HG02678 (cell line): Measurements from ENCODE around the gene TMSB15C.
"Not testable (repeated sequence)": the region's sequence is repeated elsewhere in the genome, so short reads cannot be mapped to it uniquely, and the experiment has no call there.

Experiments
- ATAC-seq: cut with Tn5 transposase; IDR thresholded peaks from one replicate; pipeline ENCODE4 v1.9.1; 2021; ENCODE audit warnings: mild to moderate bottlenecking, moderate library complexity; ENCODE audit not compliant: unreplicated experiment

Gene TMSB15C

GRCh38 chrX:104075778-104076445 is at the start of gene TMSB15C:
Gene TMSB15C (minus strand): TSS chrX:104076236.
- ATAC-seq, result peak; percentile 100

- no peak for ATAC-seq
These were observed 46.8 kb upstream of the TMSB15C start for GRCh38 chrX:104122829-104123228.

- no peak for ATAC-seq
These were observed 42.7 kb upstream of the TMSB15C start for GRCh38 chrX:104118765-104119164.

GRCh38 chrX:104117759-104118158 is 41.7 kb upstream of the TMSB15C start:
- no peak for ATAC-seq

GRCh38 chrX:104113222-104113965 is 37.4 kb upstream of the TMSB15C start:
- ATAC-seq, result peak; percentile 51

GRCh38 chrX:104112326-104112951 is 36.4 kb upstream of the TMSB15C start, which contains the start of gene ZCCHC18:
Gene ZCCHC18 (plus strand): TSS chrX:104112523. CDS start chrX:104114112, 1,589 bp downstream.
- peak; percentile 72 for ATAC-seq

- peak; percentile 50 for ATAC-seq
These were observed 34.6 kb upstream of the TMSB15C start for GRCh38 chrX:104110491-104111240.

- no peak for ATAC-seq
These were observed 32.9 kb upstream of the TMSB15C start for GRCh38 chrX:104108955-104109354.

GRCh38 chrX:104105330-104106262 is 29.6 kb upstream of the TMSB15C start:
- no peak for ATAC-seq

- ATAC-seq, result no peak
These were observed 28.6 kb upstream of the TMSB15C start for GRCh38 chrX:104104676-104105075.

GRCh38 chrX:104098919-104099318 is 22.9 kb upstream of the TMSB15C start:
- no peak for ATAC-seq

GRCh38 chrX:104098151-104098808 is 22.2 kb upstream of the TMSB15C start:
- peak; percentile 65 for ATAC-seq

GRCh38 chrX:104085919-104086318 is 9.9 kb upstream of the TMSB15C start:
- ATAC-seq, result no peak

GRCh38 chrX:104085477-104085876 is 9.4 kb upstream of the TMSB15C start:
- no peak for ATAC-seq

- ATAC-seq, result no peak
These were observed 8.7 kb upstream of the TMSB15C start for GRCh38 chrX:104084534-104085277.

GRCh38 chrX:104084063-104084462 is 8.0 kb upstream of the TMSB15C start:
- ATAC-seq, result no peak

GRCh38 chrX:104077854-104078253 is 1.8 kb upstream of the TMSB15C start:
- ATAC-seq, result not testable (repeated sequence)

- ATAC-seq, result not testable (repeated sequence)
These were observed 13.4 kb downstream of the TMSB15C start for GRCh38 chrX:104062636-104063035.

GRCh38 chrX:104054956-104055355 is 21.1 kb downstream of the TMSB15C start:
- not testable (repeated sequence) for ATAC-seq
